ENCODE results near the gene SH3YL1. TPM values are rescaled to one million over a fixed set of nuclear protein-coding genes. Genes with fewer than 3 reads are reported as not detected.

The SH3YL1 gene
- total and polyA plus RNA-seq, 2 experiments from 2014 or later = 35.6 to 45.8 TPM

- peaks cover 11% of the 10 kb centered on the region for H3K36me3 ChIP-seq (ENCODE audit: insufficient read depth)
- TF ChIP-seq ZNF462 (CRISPR knock-in tag; IDR thresholded peaks at IDR 0.05) (no peak), REST (IDR thresholded peaks at IDR 0.05; ENCODE audit: unreplicated experiment) (no peak), ZNF331 (CRISPR knock-in tag; IDR thresholded peaks at IDR 0.05; ENCODE audit: low read depth) (no peak), STAT1 (IDR thresholded peaks at IDR 0.05; ENCODE audit: unreplicated experiment) (no peak), CREB1 (CRISPR knock-in tag; IDR thresholded peaks at IDR 0.05; ENCODE audit: low read depth) (no peak), POLR2AphosphoS5 (IDR thresholded peaks at IDR 0.05; ENCODE audit: low read depth) (no peak), CTCF (conservative IDR thresholded peaks at IDR 0.05; ENCODE audit: low read depth in 2 of 2) (no peak), ETS1 (IDR thresholded peaks at IDR 0.05) (no peak)
- H3K9me3 Mint-ChIP-seq = peaks cover 27% of the 10 kb centered on the region
- H3K4me1 ChIP-seq (ENCODE audit: insufficient read depth) = peaks cover 12% of the 10 kb centered on the region
- H3K27me3 ChIP-seq (ENCODE audit: insufficient read depth) = peaks cover 12% of the 10 kb centered on the region
- no peak overlapping the region for H3K4me2 ChIP-seq
- H3K4me3 Mint-ChIP-seq = no peak overlapping the region
- peaks cover 6% of the 10 kb centered on the region; the same call in 1 of the 2 replicates for H4K20me1 ChIP-seq (replicated peaks; ENCODE audit: insufficient read depth)
- H3K27ac Mint-ChIP-seq = no peak overlapping the region
- H3K27ac ChIP-seq (ENCODE audit: low read depth) = no peak overlapping the region
- DNase-seq (ENCODE audit: low spot score) (no peak), ATAC-seq (no peak)
- H3K36me3 Mint-ChIP-seq (ENCODE audit: low read depth) = peaks cover 40% of the 10 kb centered on the region
- peaks cover 56% of the 10 kb centered on the region for H3K79me2 ChIP-seq (replicated peaks; ENCODE audit: insufficient read depth)
- no peak overlapping the region for H2AFZ ChIP-seq
- H3K27me3 Mint-ChIP-seq (ENCODE audit: insufficient read depth, low read depth, poor library complexity) = peaks cover 24% of the 10 kb centered on the region
- no peaks in the 10 kb centered on the region for H3F3A ChIP-seq (replicated peaks; ENCODE audit: low read depth)
- no peaks in the 10 kb centered on the region for H3K9me2 ChIP-seq (ENCODE audit: insufficient read depth)
- peaks cover 13% of the 10 kb centered on the region for H3K4me1 Mint-ChIP-seq
- H3K4me3 ChIP-seq = no peak overlapping the region
These were observed 4.0 kb downstream of the SH3YL1 start for GRCh38 chr2:259789-260331.
